Measurements from ENCODE around the gene MTURN. TPM values are rescaled to one million over a fixed set of nuclear protein-coding genes. Genes with fewer than 3 reads are reported as not detected.

MTURN gene
- total RNA-seq, 1 experiment from 2014 or later: 7.5 TPM

DNA sequence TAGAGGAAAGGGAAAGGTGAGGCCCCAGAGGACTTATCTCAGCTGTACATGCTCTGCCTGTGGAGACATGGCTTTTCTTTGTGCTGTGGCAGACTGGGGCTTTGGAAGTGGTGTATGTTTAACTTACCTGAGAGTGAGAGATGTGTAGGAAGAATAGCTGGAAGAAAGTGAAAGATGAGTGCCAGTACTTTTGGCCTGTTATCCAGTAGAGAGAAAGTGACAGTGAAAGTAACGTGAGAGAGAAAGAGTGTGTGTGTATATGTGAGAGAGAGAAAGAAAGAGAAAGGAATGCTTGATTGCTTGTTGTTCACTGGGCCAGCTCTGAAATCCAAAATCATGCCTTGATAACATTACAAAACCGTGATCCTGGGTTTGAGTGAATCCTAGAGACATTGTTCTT is 25.5 kb downstream of the MTURN start:
- no peak overlapping the region for H3K4me3 Mint-ChIP-seq (ENCODE audit: unreplicated experiment)
- H3K36me3 Mint-ChIP-seq (ENCODE audit: insufficient read depth, unreplicated experiment): no peaks in the 10 kb centered on the region
- no peaks in the 10 kb centered on the region for H3K9me3 Mint-ChIP-seq (ENCODE audit: unreplicated experiment)
- DNase-seq (ENCODE audit: unreplicated experiment): no peak
- CTCF ChIA-PET: interaction anchor here (0.9 kb wide), 2 partner anchors 13 to 251 kb away, joined by 3 read pairs; no protein-coding TSS in a partner anchor
- no TSS peak for BruUV-seq (replicated peaks)
- TF ChIP-seq, protein P1, sequence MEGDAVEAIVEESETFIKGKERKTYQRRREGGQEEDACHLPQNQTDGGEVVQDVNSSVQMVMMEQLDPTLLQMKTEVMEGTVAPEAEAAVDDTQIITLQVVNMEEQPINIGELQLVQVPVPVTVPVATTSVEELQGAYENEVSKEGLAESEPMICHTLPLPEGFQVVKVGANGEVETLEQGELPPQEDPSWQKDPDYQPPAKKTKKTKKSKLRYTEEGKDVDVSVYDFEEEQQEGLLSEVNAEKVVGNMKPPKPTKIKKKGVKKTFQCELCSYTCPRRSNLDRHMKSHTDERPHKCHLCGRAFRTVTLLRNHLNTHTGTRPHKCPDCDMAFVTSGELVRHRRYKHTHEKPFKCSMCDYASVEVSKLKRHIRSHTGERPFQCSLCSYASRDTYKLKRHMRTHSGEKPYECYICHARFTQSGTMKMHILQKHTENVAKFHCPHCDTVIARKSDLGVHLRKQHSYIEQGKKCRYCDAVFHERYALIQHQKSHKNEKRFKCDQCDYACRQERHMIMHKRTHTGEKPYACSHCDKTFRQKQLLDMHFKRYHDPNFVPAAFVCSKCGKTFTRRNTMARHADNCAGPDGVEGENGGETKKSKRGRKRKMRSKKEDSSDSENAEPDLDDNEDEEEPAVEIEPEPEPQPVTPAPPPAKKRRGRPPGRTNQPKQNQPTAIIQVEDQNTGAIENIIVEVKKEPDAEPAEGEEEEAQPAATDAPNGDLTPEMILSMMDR (IDR thresholded peaks at IDR 0.05; ENCODE audit: unreplicated experiment): no peak
- H3K4me1 Mint-ChIP-seq (ENCODE audit: insufficient read depth, unreplicated experiment): peaks cover 28% of the 10 kb centered on the region
- H3K27ac Mint-ChIP-seq (ENCODE audit: low read depth, unreplicated experiment): no peak overlapping the region
- intact Hi-C loops (cut with micrococcal nuclease): no loop called here
- no peaks in the 10 kb centered on the region for H3K27me3 Mint-ChIP-seq (ENCODE audit: insufficient read depth, unreplicated experiment)
- POLR2A ChIA-PET: interaction anchor here (1.3 to 1.6 kb wide), 2 partner anchors 17 to 25 kb away, joined by 4 read pairs; partner anchors contain the start of gene MTURN

DNA sequence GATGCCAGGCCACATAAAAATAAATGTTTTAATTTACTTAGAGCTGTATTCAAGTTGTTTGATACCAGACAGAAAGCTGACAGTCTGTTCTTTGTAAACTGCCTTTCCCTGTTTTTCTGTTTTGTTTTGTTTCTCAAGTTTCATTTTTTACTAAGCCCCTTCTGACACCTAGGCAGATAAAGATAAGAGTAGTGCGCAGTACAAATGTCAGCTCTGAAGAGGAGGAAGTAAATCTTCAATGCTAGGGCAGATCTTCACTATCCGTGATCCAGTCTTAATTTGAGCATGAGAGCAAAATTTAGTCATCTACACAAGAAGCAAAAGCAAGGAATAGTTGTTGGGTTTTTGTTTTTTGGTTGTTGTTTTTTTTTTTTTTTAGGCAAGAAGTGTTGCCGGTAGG is 27.3 kb downstream of the MTURN start:
- ChIA-PET POLR2A (interaction anchor here (1.0 to 4.3 kb wide), 4 partner anchors 19 to 307 kb away, joined by 3 to 23 read pairs (median 10); partner anchors contain the start of gene MTURN), CTCF (interaction anchor here (0.6 to 1.2 kb wide), 5 partner anchors 24 to 240 kb away, joined by 3 to 5 read pairs (median 3); no protein-coding TSS in a partner anchor)
- H3K4me3 Mint-ChIP-seq (ENCODE audit: unreplicated experiment): no peak overlapping the region
- H3K9me3 Mint-ChIP-seq (ENCODE audit: unreplicated experiment): no peaks in the 10 kb centered on the region
- peaks cover 6% of the 10 kb centered on the region for H3K36me3 Mint-ChIP-seq (ENCODE audit: insufficient read depth, unreplicated experiment)
- no peaks in the 10 kb centered on the region for H3K27me3 Mint-ChIP-seq (ENCODE audit: insufficient read depth, unreplicated experiment)
- intact Hi-C loops (cut with micrococcal nuclease): loop anchor here (2.0 kb wide), 1 partner anchor 27 kb away; the partner anchor contains the start of gene MTURN
- H3K27ac Mint-ChIP-seq (ENCODE audit: low read depth, unreplicated experiment): peak overlapping the region; percentile 92
- BruUV-seq (replicated peaks): TSS peak; percentile 66
- no peak for DNase-seq (ENCODE audit: unreplicated experiment)
- H3K4me1 Mint-ChIP-seq (ENCODE audit: insufficient read depth, unreplicated experiment): peaks cover 42% of the 10 kb centered on the region
- TF ChIP-seq, protein P1 (IDR thresholded peaks at IDR 0.05; ENCODE audit: unreplicated experiment): no peak

DNA sequence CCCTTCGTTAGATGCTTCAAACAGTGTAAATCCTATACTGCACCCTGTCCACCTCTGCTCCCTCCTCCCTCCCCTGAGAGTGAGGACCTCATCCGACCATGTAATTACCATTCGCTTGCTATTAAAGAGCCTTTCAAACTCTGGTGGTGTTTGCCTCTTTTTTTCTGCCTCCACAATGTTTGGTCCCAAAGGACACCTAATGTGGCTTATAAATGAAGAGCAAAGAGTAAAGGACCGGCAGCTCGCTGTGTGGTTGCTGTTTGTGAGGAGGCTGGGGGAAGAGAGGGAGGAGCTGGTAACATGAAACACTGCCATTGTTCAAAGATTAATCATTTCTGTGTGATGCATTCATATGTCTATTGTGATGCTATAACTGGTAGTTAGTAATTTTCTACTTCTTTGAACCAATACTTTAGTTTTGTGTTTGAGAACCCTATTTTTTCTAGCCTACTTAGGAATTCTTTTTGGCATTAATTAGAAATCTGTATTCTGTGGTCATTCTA is 27.9 kb downstream of the MTURN start:
- TF ChIP-seq, protein P1 (IDR thresholded peaks at IDR 0.05; ENCODE audit: unreplicated experiment): no peak
- POLR2A ChIA-PET: interaction anchor here (0.9 to 4.3 kb wide), 6 partner anchors 9 to 307 kb away, joined by 3 to 23 read pairs (median 6); partner anchors contain the start of gene MTURN
- peak overlapping the region; percentile 32 for H3K4me3 Mint-ChIP-seq (ENCODE audit: unreplicated experiment)
- H3K4me1 Mint-ChIP-seq (ENCODE audit: insufficient read depth, unreplicated experiment): peaks cover 42% of the 10 kb centered on the region
- H3K36me3 Mint-ChIP-seq (ENCODE audit: insufficient read depth, unreplicated experiment): peaks cover 6% of the 10 kb centered on the region
- no peaks in the 10 kb centered on the region for H3K9me3 Mint-ChIP-seq (ENCODE audit: unreplicated experiment)
- H3K27me3 Mint-ChIP-seq (ENCODE audit: insufficient read depth, unreplicated experiment): no peaks in the 10 kb centered on the region
- CTCF ChIA-PET: interaction anchor here (0.5 to 1.6 kb wide), 4 partner anchors 27 to 125 kb away, joined by 3 to 5 read pairs (median 3); no protein-coding TSS in a partner anchor
- BruUV-seq (replicated peaks): no TSS peak
- peak; percentile 63 for DNase-seq (ENCODE audit: unreplicated experiment)
- intact Hi-C loops (cut with micrococcal nuclease): loop anchor here (2.0 kb wide), 1 partner anchor 28 kb away; the partner anchor contains the start of gene MTURN
- H3K27ac Mint-ChIP-seq (ENCODE audit: low read depth, unreplicated experiment): peak overlapping the region; percentile 92

DNA sequence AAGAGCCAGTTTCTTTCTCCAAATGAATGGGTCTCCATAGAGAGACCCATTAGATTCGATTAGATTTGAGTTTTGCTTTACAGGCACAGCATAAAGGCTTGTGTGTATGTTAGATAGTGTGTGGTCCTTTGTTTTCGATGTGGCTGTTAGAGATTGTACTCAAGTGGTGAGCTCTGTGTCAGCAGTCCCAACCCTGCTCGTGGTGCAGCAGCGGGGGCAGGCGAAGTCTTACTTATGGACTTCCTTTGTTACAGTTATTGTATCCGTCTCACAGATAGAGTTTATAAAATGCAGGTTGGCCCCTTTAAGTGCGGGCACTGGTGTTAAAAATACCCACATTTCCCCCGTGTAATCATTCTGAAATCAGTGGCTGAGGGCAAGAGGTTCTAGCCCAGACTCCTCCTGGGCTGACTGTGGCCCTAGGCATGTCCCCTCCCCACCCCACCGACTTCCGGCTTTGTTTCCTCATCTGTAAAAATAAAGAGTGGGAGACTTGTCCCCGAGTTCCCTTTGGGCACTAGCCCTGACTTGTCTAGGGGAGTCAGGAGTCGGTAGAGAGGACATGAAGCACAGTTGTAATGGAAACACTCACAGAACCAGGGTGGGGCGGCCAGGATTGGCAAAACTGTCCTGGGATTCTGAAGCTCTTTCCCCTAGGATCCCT is 28.6 kb downstream of the MTURN start:
- peak overlapping the region; percentile 92 for H3K27ac Mint-ChIP-seq (ENCODE audit: low read depth, unreplicated experiment)
- DNase-seq (ENCODE audit: unreplicated experiment): peak; percentile 47
- POLR2A ChIA-PET: interaction anchor here (0.9 to 4.3 kb wide), 7 partner anchors 9 to 250 kb away, joined by 3 to 23 read pairs (median 5); partner anchors contain the start of gene MTURN
- no peaks in the 10 kb centered on the region for H3K27me3 Mint-ChIP-seq (ENCODE audit: insufficient read depth, unreplicated experiment)
- no TSS peak for BruUV-seq (replicated peaks)
- peaks cover 42% of the 10 kb centered on the region for H3K4me1 Mint-ChIP-seq (ENCODE audit: insufficient read depth, unreplicated experiment)
- H3K4me3 Mint-ChIP-seq (ENCODE audit: unreplicated experiment): peak overlapping the region; percentile 16
- intact Hi-C loops (cut with micrococcal nuclease): loop anchor here (2.0 kb wide), 1 partner anchor 29 kb away; the partner anchor contains the start of gene MTURN
- H3K36me3 Mint-ChIP-seq (ENCODE audit: insufficient read depth, unreplicated experiment): peaks cover 6% of the 10 kb centered on the region
- CTCF ChIA-PET: interaction anchor here (0.5 to 2.2 kb wide), 12 partner anchors 19 to 1837 kb away, joined by 3 to 13 read pairs (median 4); no protein-coding TSS in a partner anchor
- no peaks in the 10 kb centered on the region for H3K9me3 Mint-ChIP-seq (ENCODE audit: unreplicated experiment)
- TF ChIP-seq, protein P1 (IDR thresholded peaks at IDR 0.05; ENCODE audit: unreplicated experiment): no peak
